Measurements from ENCODE around the gene PTH1R.

The PTH1R gene

GRCh38 chr3:46850468-46850779, 27.1 kb upstream of the PTH1R start:
- no peak for DNase-seq

GRCh38 chr3:46851364-46852333, 25.9 kb upstream of the PTH1R start:
- DNase-seq, result no peak

GRCh38 chr3:46852334-46852720, 25.2 kb upstream of the PTH1R start:
- DNase-seq, result no peak

- DNase-seq, result no peak
Measured at GRCh38 chr3:46852839-46853355, 24.6 kb upstream of the PTH1R start.

GRCh38 chr3:46853441-46854415, 23.8 kb upstream of the PTH1R start:
- DNase-seq, result no peak

GRCh38 chr3:46854555-46854991, 22.9 kb upstream of the PTH1R start:
- DNase-seq, result no peak

GRCh38 chr3:46856576-46857471, 20.7 kb upstream of the PTH1R start:
- no peak for DNase-seq

GRCh38 chr3:46857485-46858341, 19.8 kb upstream of the PTH1R start:
- no peak for DNase-seq

- DNase-seq, result no peak
Measured at GRCh38 chr3:46858456-46858855, 19.1 kb upstream of the PTH1R start.

- no peak for DNase-seq
Measured at GRCh38 chr3:46859001-46859710, 18.4 kb upstream of the PTH1R start.

GRCh38 chr3:46860017-46860809, 17.3 kb upstream of the PTH1R start:
- no peak for DNase-seq

- DNase-seq, result no peak
Measured at GRCh38 chr3:46860810-46861604, 16.5 kb upstream of the PTH1R start.

GRCh38 chr3:46861605-46862368, 15.7 kb upstream of the PTH1R start:
- DNase-seq, result no peak

GRCh38 chr3:46862369-46863025, 15.0 kb upstream of the PTH1R start:
- DNase-seq, result no peak

- DNase-seq, result no peak
Measured at GRCh38 chr3:46863261-46863782, 14.2 kb upstream of the PTH1R start, which contains the start of gene MYL3. TSS of gene MYL3 (minus strand) at chr3:46863444. CDS start at chr3:46863390, 54 bp downstream.

- no peak for DNase-seq
Measured at GRCh38 chr3:46864061-46864881, 13.2 kb upstream of the PTH1R start.

Data from DMS79 treated with DMSO at 0.1 percent for 48 hours (cell line).